NB4 (cell line): ENCODE results near the gene DNAJC3.
A peak's percentile ranks its signal among the peaks of the same experiment; 100 is the strongest.

Experiments
- CTCF ChIP-seq: IDR thresholded peaks from one replicate; pipeline ENCODE4 v1.5.1; 2012; ENCODE audit warnings: low read depth, low read length
- MAX ChIP-seq: IDR thresholded peaks from 2 replicates; pipeline ENCODE4 v1.6.1; 2011; ENCODE audit warnings: low read depth, low read length
- MYC ChIP-seq: IDR thresholded peaks from 2 replicates; pipeline ENCODE4 v1.6.1; 2011; ENCODE audit warnings: low read depth, low read length
- POLR2A ChIP-seq: IDR thresholded peaks from 2 replicates; pipeline ENCODE4 v1.6.1; 2011; ENCODE audit warnings: mild to moderate bottlenecking; ENCODE audit not compliant: insufficient read length; ENCODE audit errors: extremely low read depth

GRCh38 chr13:95677564-95678266 is 776 bp downstream of the DNAJC3 start:
- no peak for TF ChIP-seq POLR2A
- 0 out of 2 replicates have a peak, but pooled peaks have one; percentile 17 for TF ChIP-seq MAX
- TF ChIP-seq CTCF: no peak
- no peak for TF ChIP-seq MYC
